ENCODE results near the gene C1GALT1. TPM values are rescaled to one million over a fixed set of nuclear protein-coding genes. Genes with fewer than 3 reads are reported as not detected.

The C1GALT1 gene
- polyA plus RNA-seq, 1 donor (not counting 4 experiments of a cell fraction or from before 2014, with no cell fraction given) = 44.3 TPM

GRCh38 chr7:7246223-7246622 lies 63.9 kb downstream of the C1GALT1 start:
- TF ChIP-seq CTCF (optimal IDR thresholded peaks at IDR 0.05 in 1 of 3, IDR thresholded peaks at IDR 0.05 in 1 of 3, conservative IDR thresholded peaks at IDR 0.05 in 1 of 3; ENCODE audit: extremely low read depth in 1 of 3, insufficient read depth in 2 of 3, low read length in 3 of 3) (no peak), EZH2 (IDR thresholded peaks at IDR 0.05; ENCODE audit: low read length) (no peak)
- Histone ChIP-seq H3K79me2 (ENCODE audit: control insufficient read depth, insufficient read depth, low read length) (no peaks in the 10 kb centered on the region), H3K4me1 (ENCODE audit: control insufficient read depth, extremely low read depth, insufficient read depth, low read length) (no peaks in the 10 kb centered on the region), H3K36me3 (ENCODE audit: control insufficient read depth in 2 of 2, extremely low read depth in 1 of 2, insufficient read depth in 2 of 2, low read length in 2 of 2) (peaks cover 0 to 5% of the 10 kb centered on the region in 2 experiments), H3K4me2 (ENCODE audit: control insufficient read depth, extremely low read depth, insufficient read depth, low read depth, low read length) (no peak overlapping the region), H3K9ac (ENCODE audit: control insufficient read depth, extremely low read depth, insufficient read depth, low read length) (no peak overlapping the region), H2AFZ (ENCODE audit: control insufficient read depth, low read length) (no peak overlapping the region), H3K9me1 (ENCODE audit: control insufficient read depth, extremely low read depth, insufficient read depth, low read length) (no peaks in the 10 kb centered on the region), H3K9me3 (ENCODE audit: control insufficient read depth, low read depth, low read length) (no peaks in the 10 kb centered on the region), H4K20me1 (ENCODE audit: control insufficient read depth, extremely low read depth, insufficient read depth, low read length) (no peaks in the 10 kb centered on the region), H3K27ac (ENCODE audit: control insufficient read depth, insufficient read depth, low read length) (no peak overlapping the region), H3K4me3 (ENCODE audit: control insufficient read depth in 2 of 3, extremely low read depth in 1 of 3, insufficient read depth in 2 of 3, low read depth in 1 of 3, low read length in 3 of 3) (no peak overlapping the region), H3K27me3 (ENCODE audit: control insufficient read depth, extremely low read depth, insufficient read depth, low read length) (no peaks in the 10 kb centered on the region)
- dilution Hi-C loops (cut with MboI; ENCODE audit: extremely low pct_ligation_motif_present, low sequenced_read_pairs) = no loop called here
- FAIRE-seq (no peak), DNase-seq (ENCODE audit: low read depth, low spot score) (no peak)

GRCh38 chr7:7247658-7248057 lies 65.3 kb downstream of the C1GALT1 start:
- H3K9ac ChIP-seq (ENCODE audit: control insufficient read depth, extremely low read depth, insufficient read depth, low read length) = no peak overlapping the region
- no peaks in the 10 kb centered on the region for H4K20me1 ChIP-seq (ENCODE audit: control insufficient read depth, extremely low read depth, insufficient read depth, low read length)
- H3K4me1 ChIP-seq (ENCODE audit: control insufficient read depth, extremely low read depth, insufficient read depth, low read length) = no peaks in the 10 kb centered on the region
- no peak for FAIRE-seq
- H3K27me3 ChIP-seq (ENCODE audit: control insufficient read depth, extremely low read depth, insufficient read depth, low read length) = no peaks in the 10 kb centered on the region
- DNase-seq (ENCODE audit: low read depth, low spot score) = no peak
- no peak overlapping the region for H3K4me2 ChIP-seq (ENCODE audit: control insufficient read depth, extremely low read depth, insufficient read depth, low read depth, low read length)
- H3K27ac ChIP-seq (ENCODE audit: control insufficient read depth, insufficient read depth, low read length) = no peak overlapping the region
- TF ChIP-seq EZH2 (IDR thresholded peaks at IDR 0.05; ENCODE audit: low read length) = no peak
- no peak for TF ChIP-seq CTCF (optimal IDR thresholded peaks at IDR 0.05 in 1 of 3, IDR thresholded peaks at IDR 0.05 in 1 of 3, conservative IDR thresholded peaks at IDR 0.05 in 1 of 3; ENCODE audit: extremely low read depth in 1 of 3, insufficient read depth in 2 of 3, low read length in 3 of 3)
- no peaks in the 10 kb centered on the region for H3K79me2 ChIP-seq (ENCODE audit: control insufficient read depth, insufficient read depth, low read length)
- dilution Hi-C loops (cut with MboI; ENCODE audit: extremely low pct_ligation_motif_present, low sequenced_read_pairs) = no loop called here
- H3K9me1 ChIP-seq (ENCODE audit: control insufficient read depth, extremely low read depth, insufficient read depth, low read length) = no peaks in the 10 kb centered on the region
- H3K9me3 ChIP-seq (ENCODE audit: control insufficient read depth, low read depth, low read length) = no peaks in the 10 kb centered on the region
- peaks cover 2 to 5% of the 10 kb centered on the region in 2 experiments for H3K36me3 ChIP-seq (ENCODE audit: control insufficient read depth in 2 of 2, extremely low read depth in 1 of 2, insufficient read depth in 2 of 2, low read length in 2 of 2)
- no peak overlapping the region for H2AFZ ChIP-seq (ENCODE audit: control insufficient read depth, low read length)
- H3K4me3 ChIP-seq (ENCODE audit: control insufficient read depth in 2 of 3, extremely low read depth in 1 of 3, insufficient read depth in 2 of 3, low read depth in 1 of 3, low read length in 3 of 3) = no peak overlapping the region

Measured in keratinocyte (primary cell).